ENCODE results near the gene ATP8A2. TPM values are rescaled to one million over a fixed set of nuclear protein-coding genes. Genes with fewer than 3 reads are reported as not detected.

ATP8A2 gene
- total RNA-seq, 1 donor from 2014 or later: 0.86 TPM

GRCh38 chr13:25725104-25725503 is 353.3 kb downstream of the ATP8A2 start:
- no peak for DNase-seq (ENCODE audit: low read depth)

GRCh38 chr13:25727250-25727649 is 355.5 kb downstream of the ATP8A2 start:
- DNase-seq (ENCODE audit: low read depth): no peak

GRCh38 chr13:25727810-25728209 is 356.0 kb downstream of the ATP8A2 start:
- no peak for DNase-seq (ENCODE audit: low read depth)

- DNase-seq (ENCODE audit: low read depth): no peak
Observed at GRCh38 chr13:25729201-25729600, 357.4 kb downstream of the ATP8A2 start.

GRCh38 chr13:25731037-25731436 is 359.3 kb downstream of the ATP8A2 start:
- no peak for DNase-seq (ENCODE audit: low read depth)

- peak; percentile 24 for DNase-seq (ENCODE audit: low read depth)
Observed at GRCh38 chr13:25731536-25731935, 359.8 kb downstream of the ATP8A2 start.

- DNase-seq (ENCODE audit: low read depth): peak; percentile 87
Observed at GRCh38 chr13:25732111-25732865, 360.5 kb downstream of the ATP8A2 start.

- DNase-seq (ENCODE audit: low read depth): peak; percentile 72
Observed at GRCh38 chr13:25733001-25733491, 361.3 kb downstream of the ATP8A2 start.

- DNase-seq (ENCODE audit: low read depth): peak; percentile 43
Observed at GRCh38 chr13:25733696-25734435, 362.1 kb downstream of the ATP8A2 start.

- peak; percentile 83 for DNase-seq (ENCODE audit: low read depth)
Observed at GRCh38 chr13:25738342-25739196, 366.8 kb downstream of the ATP8A2 start.

GRCh38 chr13:25739376-25739775 is 367.6 kb downstream of the ATP8A2 start:
- no peak for DNase-seq (ENCODE audit: low read depth)

- DNase-seq (ENCODE audit: low read depth): no peak
Observed at GRCh38 chr13:25741796-25742195, 370.0 kb downstream of the ATP8A2 start.

- DNase-seq (ENCODE audit: low read depth): no peak
Observed at GRCh38 chr13:25742220-25742619, 370.4 kb downstream of the ATP8A2 start.

GRCh38 chr13:25743421-25743820 is 371.6 kb downstream of the ATP8A2 start:
- peak; percentile 27 for DNase-seq (ENCODE audit: low read depth)

GRCh38 chr13:25744178-25744577 is 372.4 kb downstream of the ATP8A2 start:
- peak; percentile 46 for DNase-seq (ENCODE audit: low read depth)

- no peak for DNase-seq (ENCODE audit: low read depth)
Observed at GRCh38 chr13:25746131-25746530, 374.4 kb downstream of the ATP8A2 start.

GRCh38 chr13:25752957-25753551 is 381.3 kb downstream of the ATP8A2 start:
- DNase-seq (ENCODE audit: low read depth): peak; percentile 94

GRCh38 chr13:25753976-25754375 is 382.2 kb downstream of the ATP8A2 start:
- DNase-seq (ENCODE audit: low read depth): no peak

GRCh38 chr13:25756251-25756650 is 384.5 kb downstream of the ATP8A2 start:
- DNase-seq (ENCODE audit: low read depth): no peak

GRCh38 chr13:25756912-25757311 is 385.1 kb downstream of the ATP8A2 start:
- no peak for DNase-seq (ENCODE audit: low read depth)

GRCh38 chr13:25761041-25761440 is 389.3 kb downstream of the ATP8A2 start:
- DNase-seq (ENCODE audit: low read depth): no peak
